Right lobe of liver (tissue), 4 donors: Measurements from ENCODE around the gene DNAI4.
"Not testable (repeated sequence)": the region's sequence is repeated elsewhere in the genome, so short reads cannot be mapped to it uniquely, and the experiment has no call there.

ENCODE experiments used
- POLR2A ChIP-seq: fragments of 450-650 bp; IDR thresholded peaks from one replicate; pipeline ENCODE4 v1.6.1; 2017; ENCODE audit warnings: antibody characterized with exemption, mild to moderate bottlenecking
- TF ChIP-seq, protein P1 (sequence below), 4 donors: fragments of 200-600 bp in 3 of 4; fragments of 450-650 bp in 1 of 4; IDR thresholded peaks; one replicate each; pipeline versions ENCODE4 v1.5.1 to v1.8.0; 2016 to 2022; ENCODE audit warnings: antibody characterized with exemption in 4 of 4, mild to moderate bottlenecking in 2 of 4
- donor health status: DM: no; HTN: no; CAD: no.
- donor health status: DM: no; HTN: no; CAD: no.
- donor health status: DM: no; HTN: yes; CAD: no.

DNA sequence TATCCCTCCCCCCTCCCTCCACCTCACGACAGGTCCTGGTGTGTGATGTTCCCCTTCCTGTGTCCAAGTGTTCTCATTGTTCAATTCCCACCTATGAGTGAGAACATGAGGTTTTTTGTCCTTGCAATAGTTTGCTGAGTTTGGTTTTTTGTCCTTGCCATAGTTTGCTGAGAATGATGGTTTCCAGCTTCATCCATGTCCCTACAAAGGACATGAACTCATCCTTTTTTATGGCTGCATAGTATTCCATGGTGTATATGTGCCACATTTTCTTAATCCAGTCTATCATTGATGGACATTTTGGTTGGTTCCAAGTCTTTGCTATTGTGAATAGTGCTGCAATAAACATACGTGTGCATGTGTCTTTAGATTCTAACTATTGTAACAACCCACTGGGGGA lies 128.8 kb downstream of the DNAI4 start:
- TF ChIP-seq, protein P1, sequence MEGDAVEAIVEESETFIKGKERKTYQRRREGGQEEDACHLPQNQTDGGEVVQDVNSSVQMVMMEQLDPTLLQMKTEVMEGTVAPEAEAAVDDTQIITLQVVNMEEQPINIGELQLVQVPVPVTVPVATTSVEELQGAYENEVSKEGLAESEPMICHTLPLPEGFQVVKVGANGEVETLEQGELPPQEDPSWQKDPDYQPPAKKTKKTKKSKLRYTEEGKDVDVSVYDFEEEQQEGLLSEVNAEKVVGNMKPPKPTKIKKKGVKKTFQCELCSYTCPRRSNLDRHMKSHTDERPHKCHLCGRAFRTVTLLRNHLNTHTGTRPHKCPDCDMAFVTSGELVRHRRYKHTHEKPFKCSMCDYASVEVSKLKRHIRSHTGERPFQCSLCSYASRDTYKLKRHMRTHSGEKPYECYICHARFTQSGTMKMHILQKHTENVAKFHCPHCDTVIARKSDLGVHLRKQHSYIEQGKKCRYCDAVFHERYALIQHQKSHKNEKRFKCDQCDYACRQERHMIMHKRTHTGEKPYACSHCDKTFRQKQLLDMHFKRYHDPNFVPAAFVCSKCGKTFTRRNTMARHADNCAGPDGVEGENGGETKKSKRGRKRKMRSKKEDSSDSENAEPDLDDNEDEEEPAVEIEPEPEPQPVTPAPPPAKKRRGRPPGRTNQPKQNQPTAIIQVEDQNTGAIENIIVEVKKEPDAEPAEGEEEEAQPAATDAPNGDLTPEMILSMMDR (IDR thresholded peaks at IDR 0.05), result not testable (repeated sequence)
- TF ChIP-seq POLR2A, result not testable (repeated sequence)
